MM.1S (cell line): Measurements from ENCODE around the gene SET.

Experiments used
- EZH2 ChIP-seq: fragments of 300-600 bp; sonication (generic); optimal IDR thresholded peaks from 2 replicates; pipeline ENCODE3; 2017; ENCODE audit warnings: low read depth, mild to moderate bottlenecking, antibody characterized with exemption, low read length, mixed read lengths
- TF ChIP-seq, protein P1 (sequence below): fragments of 300-600 bp; sonication (generic); IDR thresholded peaks from 2 replicates; pipeline ENCODE4 v1.5.1; 2016; ENCODE audit warnings: antibody characterized with exemption, low read length, mixed read lengths

DNA sequence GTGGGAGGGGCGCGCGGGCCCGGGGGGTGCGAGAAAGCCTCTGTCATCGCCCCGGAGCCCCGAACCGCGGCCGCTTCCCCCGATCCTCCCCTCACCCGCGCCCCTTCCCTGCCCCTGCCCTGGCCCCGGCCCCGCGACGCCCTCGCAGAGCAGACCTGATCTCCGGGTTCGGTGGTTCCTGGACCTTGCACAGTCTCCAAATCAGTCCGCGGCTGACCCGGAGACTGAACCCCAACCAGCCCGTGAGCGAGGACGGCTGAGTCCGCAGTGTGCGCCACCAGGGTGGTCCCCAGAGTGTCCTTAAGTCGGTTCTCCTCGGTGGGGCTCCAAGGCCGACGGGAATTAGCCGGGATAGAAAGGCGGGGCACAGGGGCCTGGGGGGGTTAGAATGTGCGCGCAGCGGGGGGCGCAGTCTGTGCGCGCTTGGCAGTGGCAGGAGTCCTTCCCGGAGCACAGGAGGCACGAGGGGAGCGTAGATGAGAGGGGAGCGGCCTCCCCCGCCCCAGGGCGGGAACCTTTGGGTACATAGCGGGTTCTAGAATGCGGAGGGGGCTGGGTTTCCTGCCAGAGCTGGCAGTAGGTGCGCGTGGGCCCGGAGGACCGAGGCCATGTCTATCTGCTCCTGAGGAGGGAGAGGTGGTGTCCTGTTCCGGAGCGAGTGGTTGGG, 14.1 kb downstream of the SET start:
- TF ChIP-seq, protein P1, sequence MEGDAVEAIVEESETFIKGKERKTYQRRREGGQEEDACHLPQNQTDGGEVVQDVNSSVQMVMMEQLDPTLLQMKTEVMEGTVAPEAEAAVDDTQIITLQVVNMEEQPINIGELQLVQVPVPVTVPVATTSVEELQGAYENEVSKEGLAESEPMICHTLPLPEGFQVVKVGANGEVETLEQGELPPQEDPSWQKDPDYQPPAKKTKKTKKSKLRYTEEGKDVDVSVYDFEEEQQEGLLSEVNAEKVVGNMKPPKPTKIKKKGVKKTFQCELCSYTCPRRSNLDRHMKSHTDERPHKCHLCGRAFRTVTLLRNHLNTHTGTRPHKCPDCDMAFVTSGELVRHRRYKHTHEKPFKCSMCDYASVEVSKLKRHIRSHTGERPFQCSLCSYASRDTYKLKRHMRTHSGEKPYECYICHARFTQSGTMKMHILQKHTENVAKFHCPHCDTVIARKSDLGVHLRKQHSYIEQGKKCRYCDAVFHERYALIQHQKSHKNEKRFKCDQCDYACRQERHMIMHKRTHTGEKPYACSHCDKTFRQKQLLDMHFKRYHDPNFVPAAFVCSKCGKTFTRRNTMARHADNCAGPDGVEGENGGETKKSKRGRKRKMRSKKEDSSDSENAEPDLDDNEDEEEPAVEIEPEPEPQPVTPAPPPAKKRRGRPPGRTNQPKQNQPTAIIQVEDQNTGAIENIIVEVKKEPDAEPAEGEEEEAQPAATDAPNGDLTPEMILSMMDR = no peak
- TF ChIP-seq EZH2 = no peak
